HCT116 (cell line): ENCODE measurements around the gene NEUROG1.

ENCODE experiments used
- CEBPB ChIP-seq: IDR thresholded peaks from 2 replicates; pipeline ENCODE4 v1.6.1; 2012; ENCODE audit warnings: low read depth
- EZH2 ChIP-seq: fragments of 200-600 bp; sonication (generic); IDR thresholded peaks from 2 replicates; pipeline ENCODE4 v1.6.1; 2017; ENCODE audit warnings: antibody characterized with exemption, mixed run types
- POLR2A ChIP-seq: IDR thresholded peaks from 2 replicates; pipeline ENCODE4 v1.7.0; 2011; ENCODE audit warnings: borderline replicate concordance; ENCODE audit not compliant: insufficient read depth, insufficient read length; ENCODE audit errors: extremely low read depth
- SP1 ChIP-seq: IDR thresholded peaks from 2 replicates; pipeline ENCODE4 v1.6.1; 2012; ENCODE audit warnings: low read depth
- TCF7L2 ChIP-seq: IDR thresholded peaks from 2 replicates; pipeline ENCODE4 v1.7.0; 2011; ENCODE audit warnings: borderline replicate concordance, inconsistent platforms; ENCODE audit not compliant: insufficient read depth, insufficient read length; ENCODE audit errors: extremely low read depth
- YY1 ChIP-seq: IDR thresholded peaks from 2 replicates; pipeline ENCODE4 v1.6.1; 2011; ENCODE audit warnings: low read length, low read depth, moderate library complexity, mild to moderate bottlenecking; ENCODE audit not compliant: insufficient replicate concordance; ENCODE audit errors: extremely low read depth
- TF ChIP-seq, protein P1 (sequence below): IDR thresholded peaks from 2 replicates; pipeline ENCODE4 v1.6.1; 2012
- TF ChIP-seq, protein P2 (sequence below), 3 experiments: fragments of 200-600 bp in 1 of 3; sonication (generic) in 1 of 3; IDR thresholded peaks in 2 of 3; conservative IDR thresholded peaks in 1 of 3; 2 replicates each; pipeline ENCODE4 v1.5.1; 2012 to 2017; ENCODE audit warnings: low read depth in 2 of 3, low read length in 2 of 3, antibody characterized with exemption in 1 of 3, borderline replicate concordance in 1 of 3, control low read depth in 1 of 3, mild to moderate bottlenecking in 1 of 3, mixed read lengths in 1 of 3, mixed run types in 1 of 3, moderate library complexity in 1 of 3; ENCODE audit not compliant: insufficient read depth in 1 of 3

DNA sequence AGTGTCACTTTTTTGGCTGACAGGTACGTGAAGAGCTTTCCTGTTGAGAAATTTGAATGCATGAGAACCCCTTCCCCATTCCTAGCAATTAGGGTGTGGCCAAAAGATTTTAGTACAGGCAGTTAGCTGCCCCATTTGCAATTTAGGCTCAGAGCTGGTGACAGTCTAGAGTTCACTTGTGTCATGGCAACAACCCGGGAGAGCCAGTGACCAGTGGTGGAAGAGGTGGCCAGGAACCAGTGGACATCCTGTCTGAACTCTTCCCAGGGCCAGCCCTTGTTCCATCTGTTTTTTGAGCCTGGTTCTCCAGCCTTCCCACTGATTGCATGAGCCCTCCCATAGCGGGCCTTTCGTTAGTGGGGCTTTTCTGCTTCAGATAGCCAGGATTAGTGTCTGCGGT, 2.5 kb upstream of the NEUROG1 start:
- no peak for TF ChIP-seq EZH2
- no peak for TF ChIP-seq POLR2A
- TF ChIP-seq, protein P1, sequence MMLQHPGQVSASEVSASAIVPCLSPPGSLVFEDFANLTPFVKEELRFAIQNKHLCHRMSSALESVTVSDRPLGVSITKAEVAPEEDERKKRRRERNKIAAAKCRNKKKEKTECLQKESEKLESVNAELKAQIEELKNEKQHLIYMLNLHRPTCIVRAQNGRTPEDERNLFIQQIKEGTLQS, result no peak
- no peak for TF ChIP-seq CEBPB
- TF ChIP-seq YY1, result no peak
- TF ChIP-seq, protein P2, sequence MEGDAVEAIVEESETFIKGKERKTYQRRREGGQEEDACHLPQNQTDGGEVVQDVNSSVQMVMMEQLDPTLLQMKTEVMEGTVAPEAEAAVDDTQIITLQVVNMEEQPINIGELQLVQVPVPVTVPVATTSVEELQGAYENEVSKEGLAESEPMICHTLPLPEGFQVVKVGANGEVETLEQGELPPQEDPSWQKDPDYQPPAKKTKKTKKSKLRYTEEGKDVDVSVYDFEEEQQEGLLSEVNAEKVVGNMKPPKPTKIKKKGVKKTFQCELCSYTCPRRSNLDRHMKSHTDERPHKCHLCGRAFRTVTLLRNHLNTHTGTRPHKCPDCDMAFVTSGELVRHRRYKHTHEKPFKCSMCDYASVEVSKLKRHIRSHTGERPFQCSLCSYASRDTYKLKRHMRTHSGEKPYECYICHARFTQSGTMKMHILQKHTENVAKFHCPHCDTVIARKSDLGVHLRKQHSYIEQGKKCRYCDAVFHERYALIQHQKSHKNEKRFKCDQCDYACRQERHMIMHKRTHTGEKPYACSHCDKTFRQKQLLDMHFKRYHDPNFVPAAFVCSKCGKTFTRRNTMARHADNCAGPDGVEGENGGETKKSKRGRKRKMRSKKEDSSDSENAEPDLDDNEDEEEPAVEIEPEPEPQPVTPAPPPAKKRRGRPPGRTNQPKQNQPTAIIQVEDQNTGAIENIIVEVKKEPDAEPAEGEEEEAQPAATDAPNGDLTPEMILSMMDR (IDR thresholded peaks at IDR 0.05 in 2 of 3, conservative IDR thresholded peaks at IDR 0.05 in 1 of 3; ENCODE audit: borderline replicate concordance in 1 of 3, insufficient read depth in 1 of 3, low read depth in 2 of 3, low read length in 2 of 3), result no peak
- TF ChIP-seq TCF7L2, result no peak
- TF ChIP-seq SP1, result no peak
